Lower lobe of right lung (tissue), 2 donors: Measurements from ENCODE around the gene SIM2. TPM values are rescaled to one million over a fixed set of nuclear protein-coding genes. Genes with fewer than 3 reads are reported as not detected.

Experiments used
- ATAC-seq, 2 donors: fragments of 200-7000 bp; cut with Tn5 transposase; one replicate each; pipeline ENCODE4 v1.9.1; 2020 to 2022; ENCODE audit warnings: mild to moderate bottlenecking in 2 of 2, moderate library complexity in 2 of 2
- DNase-seq: peaks from one replicate; pipeline ENCODE4 v3.0.0-alpha.2; 2020
- H3K27ac ChIP-seq: fragments of 200-600 bp; one replicate; pipeline ENCODE4 v1.8.0; 2022
- H3K27me3 ChIP-seq: fragments of 200-600 bp; one replicate; pipeline ENCODE4 v1.8.0; 2022; ENCODE audit warnings: low read depth
- H3K36me3 ChIP-seq: fragments of 200-600 bp; one replicate; pipeline ENCODE4 v1.8.0; 2022; ENCODE audit warnings: mild to moderate bottlenecking
- H3K4me1 ChIP-seq: fragments of 200-600 bp; one replicate; pipeline ENCODE4 v1.8.0; 2022
- H3K4me3 ChIP-seq: fragments of 200-600 bp; one replicate; pipeline ENCODE4 v1.8.0; 2022; ENCODE audit warnings: mild to moderate bottlenecking
- H3K9me3 ChIP-seq: fragments of 200-600 bp; one replicate; pipeline ENCODE4 v1.8.0; 2022
- intact Hi-C: fragments of 100-400 bp; cut with DNase I; formaldehyde crosslinking; loops from one replicate; pipeline ENCODE4 v1.11.0; 2022
- total RNA-seq: library from RNA; stranded (reverse); fragmentation: NEBNext Ultra II Directional; extraction: Animal tissue kit (Norgen Biotek cat#: 25700); gene quantifications from one replicate; pipeline ENCODE4 v1.2.1, GENCODE V29; 2021
- TF ChIP-seq, protein P1 (sequence below): fragments of 200-600 bp; IDR thresholded peaks from one replicate; pipeline ENCODE4 v1.8.0; 2022; ENCODE audit warnings: antibody characterized with exemption, mild to moderate bottlenecking
- donor health status: DM: no; HTN: yes; CAD: no; lungs with severe emphysema.

SIM2 gene
- total RNA-seq, 1 donor from 2014 or later, result not detected

DNA sequence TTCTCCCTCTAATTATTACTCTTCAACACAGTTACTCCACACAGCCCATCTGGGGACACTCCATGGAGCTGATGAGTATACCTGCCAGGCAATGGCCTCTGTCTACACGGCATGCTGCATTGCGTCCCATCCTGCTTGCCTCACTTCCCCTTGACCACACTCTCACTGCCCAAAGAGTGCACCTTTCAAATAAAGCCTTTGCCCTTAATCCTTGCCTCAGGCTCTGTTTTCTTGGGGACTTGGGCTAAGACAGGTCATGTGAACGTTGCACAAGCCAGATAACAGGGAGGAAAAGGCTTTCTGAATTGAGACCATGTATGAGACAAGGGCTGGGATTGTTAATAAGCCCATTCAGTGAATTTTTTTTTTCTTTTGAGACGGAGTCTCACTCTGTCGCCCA lies 40.0 kb upstream of the SIM2 start:
- TF ChIP-seq, protein P1, sequence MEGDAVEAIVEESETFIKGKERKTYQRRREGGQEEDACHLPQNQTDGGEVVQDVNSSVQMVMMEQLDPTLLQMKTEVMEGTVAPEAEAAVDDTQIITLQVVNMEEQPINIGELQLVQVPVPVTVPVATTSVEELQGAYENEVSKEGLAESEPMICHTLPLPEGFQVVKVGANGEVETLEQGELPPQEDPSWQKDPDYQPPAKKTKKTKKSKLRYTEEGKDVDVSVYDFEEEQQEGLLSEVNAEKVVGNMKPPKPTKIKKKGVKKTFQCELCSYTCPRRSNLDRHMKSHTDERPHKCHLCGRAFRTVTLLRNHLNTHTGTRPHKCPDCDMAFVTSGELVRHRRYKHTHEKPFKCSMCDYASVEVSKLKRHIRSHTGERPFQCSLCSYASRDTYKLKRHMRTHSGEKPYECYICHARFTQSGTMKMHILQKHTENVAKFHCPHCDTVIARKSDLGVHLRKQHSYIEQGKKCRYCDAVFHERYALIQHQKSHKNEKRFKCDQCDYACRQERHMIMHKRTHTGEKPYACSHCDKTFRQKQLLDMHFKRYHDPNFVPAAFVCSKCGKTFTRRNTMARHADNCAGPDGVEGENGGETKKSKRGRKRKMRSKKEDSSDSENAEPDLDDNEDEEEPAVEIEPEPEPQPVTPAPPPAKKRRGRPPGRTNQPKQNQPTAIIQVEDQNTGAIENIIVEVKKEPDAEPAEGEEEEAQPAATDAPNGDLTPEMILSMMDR, result no peak
- Histone ChIP-seq H3K4me1 (no peaks in the 10 kb centered on the region), H3K9me3 (no peaks in the 10 kb centered on the region), H3K27me3 (peaks cover 4% of the 10 kb centered on the region), H3K36me3 (no peaks in the 10 kb centered on the region), H3K4me3 (no peak overlapping the region), H3K27ac (no peak overlapping the region)
- intact Hi-C loops, result no loop called here
- ATAC-seq (no peak), DNase-seq (no peak)

DNA sequence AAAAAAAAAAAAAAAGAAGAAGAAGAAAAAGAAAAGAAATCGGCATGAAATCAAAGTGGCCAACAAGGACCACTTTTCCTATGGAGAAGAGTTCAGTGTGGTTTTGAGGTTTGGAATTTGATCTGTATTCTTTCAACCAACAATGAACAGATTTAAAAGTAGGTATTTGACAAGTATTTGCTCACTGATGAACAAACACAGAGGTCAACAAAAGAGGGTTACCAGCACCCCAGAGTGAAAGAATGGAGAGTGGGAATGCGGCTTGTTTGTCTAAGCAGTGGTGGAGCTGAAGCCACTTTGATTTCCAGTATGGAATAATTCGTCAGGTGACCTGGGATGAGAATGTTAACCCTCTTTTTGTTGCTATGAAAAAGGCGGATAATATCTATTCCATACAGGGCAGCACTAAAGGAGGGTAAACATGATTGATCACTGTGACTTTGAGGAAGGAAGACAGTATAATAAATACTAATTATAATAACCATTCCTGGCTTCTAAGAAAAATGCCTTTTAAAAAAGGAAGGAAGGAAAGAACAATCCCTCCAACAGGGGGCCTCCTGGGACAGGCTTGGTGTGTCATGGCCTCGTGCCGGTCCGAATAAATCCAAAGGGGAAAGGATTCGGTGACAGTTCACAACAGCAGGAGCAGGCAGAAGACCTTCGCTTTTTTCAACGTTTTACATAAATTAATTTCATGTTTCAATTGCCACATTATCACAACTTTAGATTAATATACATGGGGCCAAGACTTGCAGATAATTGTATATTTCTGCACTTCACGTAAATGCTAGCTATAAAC lies 37.2 kb upstream of the SIM2 start:
- no peaks in the 10 kb centered on the region for H3K9me3 ChIP-seq
- DNase-seq (no peak), ATAC-seq (no peak)
- no peak overlapping the region for H3K4me3 ChIP-seq
- intact Hi-C loops, result no loop called here
- TF ChIP-seq, protein P1, result peak; percentile 44
- H3K36me3 ChIP-seq, result no peaks in the 10 kb centered on the region
- H3K27me3 ChIP-seq, result peaks cover 4% of the 10 kb centered on the region
- H3K4me1 ChIP-seq, result no peaks in the 10 kb centered on the region
- H3K27ac ChIP-seq, result no peak overlapping the region

DNA sequence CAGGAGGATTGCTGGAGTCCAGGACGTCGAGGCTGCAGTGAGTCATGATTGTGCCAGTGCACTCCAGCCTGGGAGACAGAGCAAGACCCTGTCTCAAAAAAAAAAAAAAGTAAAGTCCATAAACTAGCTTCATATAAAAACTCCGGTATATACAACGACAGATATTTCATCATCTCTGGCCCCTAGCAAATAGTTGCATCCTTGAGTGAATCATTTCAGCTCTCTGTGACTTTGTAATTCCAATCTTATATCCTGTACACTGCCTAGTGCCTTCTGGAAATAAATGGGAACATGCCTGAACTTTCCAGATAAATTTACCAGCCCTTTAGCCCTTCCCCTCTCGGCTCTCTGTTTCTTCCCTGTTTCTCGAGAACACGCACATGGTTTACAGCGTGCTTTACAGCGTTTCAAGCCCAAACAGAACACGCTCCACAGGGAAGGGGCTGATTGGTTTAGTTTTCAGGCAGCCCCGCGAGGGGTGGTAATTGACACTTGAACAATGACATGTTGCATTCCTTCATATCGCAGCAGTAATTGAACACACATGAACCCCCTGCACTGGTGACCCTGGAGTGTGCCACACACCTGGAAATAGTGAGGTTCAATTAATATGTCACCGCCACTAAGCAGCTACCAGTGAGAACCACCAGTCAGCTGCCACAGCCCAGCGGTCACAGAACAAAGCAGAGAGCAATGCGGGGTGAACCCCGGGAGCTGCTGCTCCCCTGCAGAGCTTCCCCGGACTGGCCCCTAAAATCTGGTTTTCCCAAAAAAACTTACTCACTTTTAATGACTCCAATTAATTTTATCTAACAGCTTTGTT lies 35.7 kb upstream of the SIM2 start:
- intact Hi-C loops, result no loop called here
- Histone ChIP-seq H3K27ac (no peak overlapping the region), H3K4me3 (no peak overlapping the region), H3K27me3 (peaks cover 11% of the 10 kb centered on the region), H3K9me3 (no peaks in the 10 kb centered on the region), H3K4me1 (no peaks in the 10 kb centered on the region), H3K36me3 (no peaks in the 10 kb centered on the region)
- ATAC-seq, result no peak
- TF ChIP-seq, protein P1, result no peak
- no peak for DNase-seq

DNA sequence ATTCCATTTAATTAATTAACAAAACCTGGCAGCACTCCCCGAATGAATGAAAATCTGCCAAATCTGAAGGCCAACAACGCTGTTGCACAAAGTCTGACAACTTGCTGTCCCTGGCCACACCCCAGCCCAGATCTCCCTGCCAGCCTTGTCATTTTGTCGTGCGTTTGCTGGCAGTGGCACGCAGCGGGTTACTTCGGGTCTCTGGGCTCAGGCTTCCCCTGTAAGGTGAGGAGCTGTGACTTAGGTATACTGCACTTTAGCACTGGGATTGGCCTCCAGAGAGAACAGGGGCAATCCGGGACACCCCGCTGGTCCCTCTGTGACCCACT lies 34.3 kb upstream of the SIM2 start:
- H3K4me3 ChIP-seq, result no peak overlapping the region
- TF ChIP-seq, protein P1, result no peak
- DNase-seq, result no peak
- H3K36me3 ChIP-seq, result no peaks in the 10 kb centered on the region
- H3K27ac ChIP-seq, result no peak overlapping the region
- H3K27me3 ChIP-seq, result peaks cover 17% of the 10 kb centered on the region
- intact Hi-C loops, result no loop called here
- H3K4me1 ChIP-seq, result no peaks in the 10 kb centered on the region
- no peaks in the 10 kb centered on the region for H3K9me3 ChIP-seq
- ATAC-seq, result no peak

DNA sequence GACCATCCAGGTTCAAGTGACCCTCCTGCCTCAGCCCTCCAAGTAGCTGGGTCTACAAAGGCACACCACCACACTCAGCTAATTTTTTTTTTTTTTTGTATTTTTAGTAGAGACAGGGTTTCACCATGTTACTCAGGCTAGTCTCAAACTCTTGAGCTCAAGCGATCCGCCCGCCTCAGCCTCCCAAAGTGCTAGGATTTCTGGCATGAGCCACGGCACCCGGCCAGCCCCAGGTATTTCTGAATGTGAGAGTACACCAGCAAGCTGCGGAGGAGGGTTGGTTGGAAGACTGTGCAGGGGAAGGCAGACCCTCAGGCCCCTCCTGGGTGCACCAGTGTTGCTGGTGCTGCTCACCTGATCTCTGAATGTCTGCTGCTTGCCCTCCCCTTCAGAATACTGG lies 33.1 kb upstream of the SIM2 start:
- Histone ChIP-seq H3K27ac (no peak overlapping the region), H3K27me3 (peaks cover 18% of the 10 kb centered on the region), H3K4me3 (no peak overlapping the region), H3K9me3 (no peaks in the 10 kb centered on the region), H3K36me3 (no peaks in the 10 kb centered on the region), H3K4me1 (no peaks in the 10 kb centered on the region)
- DNase-seq (no peak), ATAC-seq (no peak)
- TF ChIP-seq, protein P1, result no peak
- intact Hi-C loops, result no loop called here
